GM19035 (cell line): Measurements from ENCODE around the gene TNMD.
"Not testable (repeated sequence)": the region's sequence is repeated elsewhere in the genome, so short reads cannot be mapped to it uniquely, and the experiment has no call there.

Source experiments
- ATAC-seq: cut with Tn5 transposase; IDR thresholded peaks from one replicate; pipeline ENCODE4 v1.9.1; 2021; ENCODE audit not compliant: unreplicated experiment

TNMD gene

GRCh38 chrX:100584611-100585010, at the start of gene TNMD:
Gene TNMD (plus strand): TSS chrX:100584936. CDS start chrX:100585019, 83 bp downstream.
- ATAC-seq = no peak

GRCh38 chrX:100565534-100565933, 19.2 kb upstream of the TNMD start:
- ATAC-seq = not testable (repeated sequence)

GRCh38 chrX:100586747-100587146, 2.0 kb downstream of the TNMD start:
- no peak for ATAC-seq

GRCh38 chrX:100587861-100588260, 3.1 kb downstream of the TNMD start:
- no peak for ATAC-seq

- ATAC-seq = no peak
These were observed 6.7 kb downstream of the TNMD start for GRCh38 chrX:100591256-100592051.

- no peak for ATAC-seq
These were observed 8.4 kb downstream of the TNMD start for GRCh38 chrX:100593126-100593525.

GRCh38 chrX:100593581-100593980, 8.8 kb downstream of the TNMD start:
- no peak for ATAC-seq

- no peak for ATAC-seq
These were observed 11.9 kb downstream of the TNMD start for GRCh38 chrX:100596601-100597000.

GRCh38 chrX:100599456-100599855, 14.7 kb downstream of the TNMD start:
- ATAC-seq = no peak

GRCh38 chrX:100600340-100600739, 15.6 kb downstream of the TNMD start:
- ATAC-seq = no peak

- ATAC-seq = no peak
These were observed 16.0 kb downstream of the TNMD start for GRCh38 chrX:100600758-100601157.

- ATAC-seq = no peak
These were observed 22.0 kb downstream of the TNMD start for GRCh38 chrX:100606753-100607152.

GRCh38 chrX:100609591-100609990, 24.9 kb downstream of the TNMD start:
- ATAC-seq = no peak

GRCh38 chrX:100611951-100612350, 27.2 kb downstream of the TNMD start:
- ATAC-seq = no peak

GRCh38 chrX:100615005-100615404, 30.3 kb downstream of the TNMD start:
- ATAC-seq = peak; percentile 98

GRCh38 chrX:100623001-100623400, 38.3 kb downstream of the TNMD start:
- no peak for ATAC-seq

GRCh38 chrX:100625985-100626491, 41.3 kb downstream of the TNMD start:
- ATAC-seq = peak; percentile 95

GRCh38 chrX:100635040-100635439, 50.3 kb downstream of the TNMD start:
- no peak for ATAC-seq

GRCh38 chrX:100635989-100636320, 51.2 kb downstream of the TNMD start:
- no peak for ATAC-seq

GRCh38 chrX:100636321-100636991, 51.7 kb downstream of the TNMD start, which contains the start of gene TSPAN6:
Gene TSPAN6 (minus strand): TSS chrX:100636806. CDS start chrX:100636694, 112 bp downstream.
- peak; percentile 87 for ATAC-seq

- ATAC-seq = no peak
These were observed 57.6 kb downstream of the TNMD start for GRCh38 chrX:100642290-100642689.

GRCh38 chrX:100643212-100643611, 58.5 kb downstream of the TNMD start:
- no peak for ATAC-seq
